Stimulated activated naive CD4-positive, alpha-beta T cell treated with Interleukin-2 at 50 U/mL for 16 hours (primary cell): ENCODE results near the gene ARHGAP35.
"Not testable (repeated sequence)": the region's sequence is repeated elsewhere in the genome, so short reads cannot be mapped to it uniquely, and the experiment has no call there.

Experiments
- DNase-seq: peaks from one replicate; lab custom pipeline; 2025; lab: John Stamatoyannopoulos, UW

The ARHGAP35 gene

GRCh38 chr19:46871173-46871572 is 10.4 kb downstream of the ARHGAP35 start:
- DNase-seq, result not testable (repeated sequence)

- no peak for DNase-seq
These were observed 12.2 kb downstream of the ARHGAP35 start for GRCh38 chr19:46872967-46873366.

DNA sequence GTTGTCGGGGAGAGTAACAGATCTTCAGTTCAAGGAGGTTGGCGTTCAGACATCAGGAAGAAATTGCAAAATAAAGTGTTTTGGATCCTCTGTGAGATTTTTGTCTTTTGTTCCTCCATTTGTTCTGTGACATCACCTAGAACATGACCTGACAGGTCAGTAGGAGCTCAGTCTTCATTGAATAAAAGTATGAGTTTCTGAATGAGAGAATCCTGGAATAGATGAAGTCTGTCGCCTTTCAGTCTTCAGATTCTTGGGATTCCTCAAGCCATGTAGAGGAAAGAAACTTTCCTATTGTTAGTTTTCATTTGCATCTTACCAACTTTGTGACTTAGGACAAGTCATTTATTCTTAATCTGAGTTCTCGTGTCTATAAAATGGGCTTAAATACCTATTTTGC is 14.4 kb downstream of the ARHGAP35 start:
- no peak for DNase-seq

GRCh38 chr19:46875657-46876056 is 14.9 kb downstream of the ARHGAP35 start:
- no peak for DNase-seq

DNA sequence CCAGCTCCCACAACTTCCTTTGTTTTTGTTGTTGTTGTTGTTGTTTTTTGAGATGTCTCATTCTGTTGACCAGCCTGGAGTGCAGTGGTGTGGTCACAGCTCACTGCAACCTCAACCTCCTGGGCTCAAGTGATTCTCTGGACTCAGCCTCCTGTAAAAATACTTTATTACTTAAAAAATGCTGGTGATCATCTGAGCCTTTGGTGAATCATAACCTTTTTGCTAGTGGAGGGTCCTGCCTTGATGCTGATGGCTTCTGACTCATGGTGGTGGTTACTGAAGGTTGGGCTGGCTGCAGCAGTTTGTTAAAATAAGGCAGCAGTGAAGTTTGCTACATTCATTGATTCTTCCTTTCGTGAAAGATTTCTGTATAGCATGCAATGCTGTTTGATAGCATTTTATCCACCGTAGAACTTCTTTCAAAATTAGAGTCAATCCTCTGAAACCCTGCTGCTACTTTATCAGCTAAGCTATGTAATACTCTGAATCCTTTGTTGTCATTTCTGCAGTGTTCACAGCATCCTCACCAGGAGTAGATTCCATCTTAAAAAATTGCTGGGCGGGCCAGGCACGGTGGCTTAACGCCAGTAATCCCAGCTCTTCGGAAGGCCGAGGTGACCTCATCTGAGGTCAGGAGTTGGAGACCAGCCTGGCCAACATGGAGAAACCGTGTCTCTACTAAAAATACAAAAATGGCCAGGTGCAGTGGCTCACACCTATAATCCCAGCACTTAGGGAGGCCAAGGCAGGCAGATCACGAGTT is 18.0 kb downstream of the ARHGAP35 start:
- DNase-seq, result no peak

GRCh38 chr19:46880431-46880830 is 19.6 kb downstream of the ARHGAP35 start:
- DNase-seq, result no peak

DNA sequence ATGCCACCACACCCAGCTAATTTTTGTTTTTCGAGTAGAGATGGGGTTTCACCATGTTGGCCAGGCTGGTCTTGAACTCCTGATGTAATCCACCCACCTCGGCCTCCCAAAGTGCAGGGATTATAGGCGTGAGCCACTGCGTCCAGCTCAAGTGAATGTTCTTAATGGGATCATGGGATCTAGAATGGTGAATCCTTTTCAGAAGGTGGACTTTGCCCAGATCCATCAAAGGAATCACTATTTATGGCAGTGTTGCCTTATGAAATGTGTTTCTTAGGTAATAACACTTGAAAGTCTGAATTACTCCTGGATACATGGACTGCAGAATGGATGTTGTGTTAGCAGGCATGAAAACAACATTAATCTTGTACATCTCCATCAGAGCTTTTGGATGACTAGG is 20.3 kb downstream of the ARHGAP35 start:
- no peak for DNase-seq

GRCh38 chr19:46882034-46882433 is 21.2 kb downstream of the ARHGAP35 start:
- DNase-seq, result no peak

DNA sequence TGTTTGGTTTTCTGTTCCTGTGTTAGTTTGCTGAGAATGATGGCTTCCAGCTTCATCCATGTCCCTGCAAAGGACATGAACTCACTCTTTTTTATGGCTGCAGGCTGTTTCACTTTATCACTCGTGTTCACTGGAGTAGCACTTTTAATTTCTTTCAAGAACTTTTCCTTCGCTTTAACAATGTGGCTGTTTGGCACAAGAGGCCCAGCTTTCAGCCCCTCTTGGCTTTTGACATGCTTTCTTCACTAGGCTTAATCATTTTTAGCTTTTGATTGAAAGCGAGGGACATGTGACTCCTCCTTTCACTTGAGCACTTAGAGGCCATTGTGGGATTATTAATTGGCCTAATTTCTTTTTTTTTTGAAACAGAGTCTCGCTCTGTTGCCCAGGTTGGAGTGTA is 22.0 kb downstream of the ARHGAP35 start:
- not testable (repeated sequence) for DNase-seq

DNA sequence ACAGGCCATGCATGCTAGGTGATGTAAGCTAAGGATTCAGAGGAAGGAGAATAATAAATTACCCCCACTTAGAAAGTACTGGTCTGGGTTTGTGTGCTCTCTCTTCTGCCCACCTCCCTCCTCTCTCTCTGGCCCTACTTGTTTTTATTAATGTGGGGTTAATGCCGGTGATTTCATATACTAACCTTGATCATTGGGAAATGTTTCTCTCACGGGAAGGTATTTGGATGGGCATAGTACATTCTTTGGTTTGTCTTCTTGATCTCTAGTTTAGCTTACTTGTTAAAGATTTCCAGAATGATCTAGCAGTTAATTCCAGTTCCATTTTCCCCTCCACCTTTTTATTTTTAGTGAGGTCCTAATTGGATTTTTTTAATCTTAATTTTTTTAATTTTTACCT is 24.6 kb downstream of the ARHGAP35 start:
- DNase-seq, result no peak

DNA sequence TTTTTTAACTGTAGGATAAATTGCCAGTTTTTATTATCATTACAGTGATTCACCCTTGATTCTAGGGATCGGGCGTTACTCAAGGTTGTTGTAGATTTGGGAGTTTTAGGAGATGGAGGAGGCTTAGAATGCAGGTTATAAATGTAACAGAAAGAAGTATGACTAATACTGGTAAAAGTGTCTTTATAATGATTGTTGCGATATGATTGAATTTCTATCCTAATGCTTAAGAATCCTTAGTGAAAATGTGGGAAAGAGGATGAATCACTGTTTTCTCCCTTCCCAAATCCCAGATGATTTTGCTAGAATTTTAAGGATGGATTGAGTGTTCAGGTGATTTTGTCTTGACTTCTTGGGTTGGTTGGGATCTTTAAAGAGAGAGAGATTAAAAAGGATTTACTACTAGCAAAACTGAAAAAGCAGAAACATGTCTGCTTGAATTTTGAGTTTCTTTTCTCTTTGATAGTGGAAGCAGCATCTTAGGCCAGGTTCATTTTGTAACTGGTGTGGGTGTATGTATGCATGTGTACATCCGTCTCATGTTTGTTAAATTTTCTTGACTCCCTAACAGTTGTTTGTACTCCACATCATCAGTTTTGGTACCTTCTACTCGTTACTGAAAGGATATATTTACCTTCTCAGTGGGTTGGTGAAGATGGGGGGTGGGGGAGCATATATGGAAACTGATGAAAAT is 25.9 kb downstream of the ARHGAP35 start:
- no peak for DNase-seq

GRCh38 chr19:46887240-46887782 is 26.5 kb downstream of the ARHGAP35 start:
- DNase-seq, result no peak

GRCh38 chr19:46890423-46891170 is 29.8 kb downstream of the ARHGAP35 start:
- DNase-seq, result no peak

GRCh38 chr19:46892252-46893179 is 31.7 kb downstream of the ARHGAP35 start:
- no peak for DNase-seq

GRCh38 chr19:46896076-46896794 is 35.4 kb downstream of the ARHGAP35 start:
- DNase-seq, result no peak

- DNase-seq, result no peak
These were observed 37.9 kb downstream of the ARHGAP35 start for GRCh38 chr19:46898731-46899130.

DNA sequence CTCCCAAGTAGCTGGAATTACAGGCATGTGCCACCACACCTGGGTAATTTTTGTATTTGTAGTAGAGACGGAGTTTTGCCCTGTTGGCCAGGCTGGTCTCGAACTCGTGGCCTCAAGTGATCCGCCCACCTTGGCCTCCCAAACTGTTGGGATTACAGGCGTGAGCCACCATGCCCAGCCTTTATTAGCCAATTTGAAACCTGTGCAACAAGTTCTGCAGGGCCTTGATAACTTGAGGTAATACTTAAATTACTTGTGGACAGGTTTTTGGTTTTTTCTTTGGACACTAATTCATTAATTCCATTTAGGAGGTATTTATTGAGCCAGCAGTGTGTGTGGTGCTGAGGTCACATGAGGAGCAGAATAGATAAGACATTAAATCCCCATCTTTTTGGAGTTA is 39.5 kb downstream of the ARHGAP35 start:
- no peak for DNase-seq

DNA sequence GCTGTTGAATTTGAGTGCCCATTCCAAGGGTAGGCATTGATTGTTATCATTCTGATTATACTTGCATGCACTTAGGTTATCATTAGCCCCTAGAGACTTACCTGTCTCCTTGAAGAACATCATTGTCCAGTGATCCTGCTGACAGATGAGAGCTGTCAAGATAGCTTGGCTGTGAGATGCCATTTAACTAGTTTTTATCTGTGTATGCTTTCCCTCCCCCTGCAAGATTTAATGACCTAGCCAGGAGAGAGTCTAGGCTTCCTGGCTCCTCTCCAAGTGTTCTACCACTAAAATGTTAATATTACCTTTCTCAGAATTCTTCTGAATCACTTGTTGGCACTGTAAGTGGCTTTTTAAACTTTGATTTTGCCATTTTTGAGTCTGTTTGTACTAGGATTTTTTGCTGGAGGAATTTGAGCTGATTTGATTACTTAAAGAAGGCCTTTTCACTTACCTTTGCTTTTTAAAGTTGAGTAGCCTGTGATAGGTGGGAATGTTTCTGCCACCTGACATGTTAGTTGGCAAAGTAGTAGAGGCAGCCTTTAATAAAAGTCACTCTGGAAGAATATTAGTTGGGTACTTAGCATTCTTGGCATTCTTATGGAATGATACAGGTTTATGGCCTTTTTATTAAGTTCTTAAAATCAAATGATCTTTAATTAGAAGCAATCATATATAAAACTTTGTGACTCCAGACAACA is 41.1 kb downstream of the ARHGAP35 start:
- no peak for DNase-seq

DNA sequence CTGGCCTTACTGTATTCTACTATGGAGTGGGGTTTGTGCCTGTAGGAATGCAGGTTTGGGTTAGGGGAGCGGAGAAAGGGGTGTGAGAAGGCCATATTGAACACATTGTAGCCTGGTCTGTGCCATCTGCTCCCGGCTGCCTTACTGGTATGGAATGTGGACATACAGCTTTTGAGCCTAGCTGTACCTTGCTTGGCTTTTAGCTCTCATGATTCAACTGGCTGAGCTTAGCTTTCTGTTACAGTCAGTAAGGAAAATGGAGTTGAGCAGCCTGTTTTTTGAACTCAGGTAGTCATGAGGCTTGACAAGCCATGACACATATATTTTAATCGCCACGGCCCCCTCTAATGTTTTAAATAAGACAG is 41.6 kb downstream of the ARHGAP35 start:
- DNase-seq, result no peak

- no peak for DNase-seq
These were observed 42.7 kb downstream of the ARHGAP35 start for GRCh38 chr19:46903458-46903857.
